Trophoblast cell (in vitro differentiated cells and primary cell): ENCODE results near the gene TMEM25.

Source experiments
- DNase-seq, 2 donors: peaks; one replicate each; pipeline ENCODE4 v3.0.0-alpha.2; 2016
- H2AFZ ChIP-seq: 2 replicates; pipeline ENCODE4 v1.6.1; 2013; ENCODE audit warnings: low read length, moderate library complexity, mild to moderate bottlenecking; ENCODE audit not compliant: insufficient read depth, poor library complexity
- H2AK5ac ChIP-seq: 2 replicates; pipeline ENCODE4 v1.6.1; 2013; ENCODE audit warnings: mild to moderate bottlenecking, low read length
- H2BK120ac ChIP-seq: 2 replicates; pipeline ENCODE4 v1.6.1; 2013; ENCODE audit warnings: low read length, mild to moderate bottlenecking, moderate library complexity; ENCODE audit not compliant: insufficient read depth, poor library complexity
- H2BK12ac ChIP-seq: 2 replicates; pipeline ENCODE4 v1.6.1; 2013; ENCODE audit warnings: mild to moderate bottlenecking, low read length, moderate library complexity
- H2BK5ac ChIP-seq: 2 replicates; pipeline ENCODE4 v1.6.1; 2013; ENCODE audit warnings: low read length, low read depth, moderate library complexity, mild to moderate bottlenecking; ENCODE audit not compliant: poor library complexity
- H3K14ac ChIP-seq: 2 replicates; pipeline ENCODE4 v1.6.1; 2013; ENCODE audit warnings: mild to moderate bottlenecking, low read length
- H3K18ac ChIP-seq: 2 replicates; pipeline ENCODE4 v1.6.1; 2013; ENCODE audit warnings: mild to moderate bottlenecking, low read length
- H3K23ac ChIP-seq: 2 replicates; pipeline ENCODE4 v1.6.1; 2013; ENCODE audit warnings: low read length
- H3K27ac ChIP-seq: 2 replicates; pipeline ENCODE4 v1.5.1; 2013; ENCODE audit warnings: low read depth, mild to moderate bottlenecking, inconsistent platforms, low read length, moderate library complexity
- H3K27me3 ChIP-seq: 2 replicates; pipeline ENCODE4 v1.6.1; 2013; ENCODE audit warnings: inconsistent platforms, mild to moderate bottlenecking, low read length, moderate library complexity; ENCODE audit not compliant: insufficient read depth
- H3K36me3 ChIP-seq, 2 experiments: 1 replicate in 1 of 2; 2 replicates in 1 of 2; pipeline ENCODE4 v1.6.1; 2013; ENCODE audit warnings: low read length in 2 of 2, mild to moderate bottlenecking in 2 of 2, moderate library complexity in 1 of 2; ENCODE audit not compliant: insufficient read depth in 2 of 2, control insufficient read depth in 1 of 2
- H3K4ac ChIP-seq: 2 replicates; pipeline ENCODE4 v1.6.1; 2013; ENCODE audit warnings: low read depth, mild to moderate bottlenecking, low read length, moderate library complexity
- H3K4me1 ChIP-seq, 2 experiments: 1 replicate in 1 of 2; 2 replicates in 1 of 2; pipeline ENCODE4 v1.6.1; 2013; ENCODE audit warnings: low read length in 2 of 2, mild to moderate bottlenecking in 2 of 2, moderate library complexity in 1 of 2; ENCODE audit not compliant: insufficient read depth in 2 of 2, control insufficient read depth in 1 of 2
- H3K4me2 ChIP-seq: 2 replicates; pipeline ENCODE4 v1.6.1; 2013; ENCODE audit warnings: inconsistent platforms, mild to moderate bottlenecking, low read length, moderate library complexity
- H3K4me3 ChIP-seq: 2 replicates; pipeline ENCODE4 v1.5.1; 2013; ENCODE audit warnings: mild to moderate bottlenecking, low read depth, low read length, inconsistent platforms
- H3K79me1 ChIP-seq: one replicate; pipeline ENCODE4 v1.6.1; 2013; ENCODE audit warnings: low read length
- H3K79me2 ChIP-seq: 2 replicates; pipeline ENCODE4 v1.6.1; 2013; ENCODE audit warnings: low read length, mild to moderate bottlenecking; ENCODE audit not compliant: control insufficient read depth, insufficient read depth, poor library complexity
- H3K9ac ChIP-seq: 2 replicates; pipeline ENCODE4 v1.6.1; 2013; ENCODE audit warnings: mild to moderate bottlenecking, low read length
- H3K9me3 ChIP-seq: 2 replicates; pipeline ENCODE4 v1.6.1; 2013; ENCODE audit warnings: low read depth, mild to moderate bottlenecking, control low read depth, inconsistent platforms, low read length; ENCODE audit not compliant: insufficient read depth
- H4K12ac ChIP-seq: 2 replicates; pipeline ENCODE4 v1.6.1; 2013; ENCODE audit warnings: low read depth, mild to moderate bottlenecking, low read length, moderate library complexity
- H4K8ac ChIP-seq: 2 replicates; pipeline ENCODE4 v1.6.1; 2013; ENCODE audit warnings: low read depth, mild to moderate bottlenecking, low read length, moderate library complexity
- H4K91ac ChIP-seq: one replicate; pipeline ENCODE4 v1.6.1; 2013; ENCODE audit warnings: low read depth, mild to moderate bottlenecking, low read length, moderate library complexity
- WGBS: extraction: QIAGEN DNeasy Blood & Tissue Kit; methylation state at CpG from one replicate; pipeline ENCODE4 v1.1.7; 2013; ENCODE audit warnings: missing lambda C conversion rate; ENCODE audit not compliant: insufficient read length, insufficient coverage; ENCODE audit errors: extremely low coverage; 5-methylcytosine and 5-hydroxymethylcytosine counted together

The TMEM25 gene

GRCh38 chr11:118535261-118535660 is 4.3 kb downstream of the TMEM25 start:
- H3K4me2 ChIP-seq: no peak overlapping the region
- no peak overlapping the region for H3K14ac ChIP-seq
- no peak overlapping the region for H2BK12ac ChIP-seq
- H3K79me2 ChIP-seq: peaks cover 9% of the 10 kb centered on the region
- H3K4me3 ChIP-seq: no peak overlapping the region
- no peak overlapping the region for H3K18ac ChIP-seq
- no peak overlapping the region for H3K4ac ChIP-seq
- H3K9me3 ChIP-seq: no peaks in the 10 kb centered on the region
- no peak overlapping the region for H4K91ac ChIP-seq
- no peak overlapping the region for H3K9ac ChIP-seq
- no peak overlapping the region for H2BK120ac ChIP-seq
- no peak overlapping the region for H2AFZ ChIP-seq
- H3K4me1 ChIP-seq: peaks cover 5 to 10% of the 10 kb centered on the region in 2 experiments
- no peak overlapping the region for H2BK5ac ChIP-seq
- DNase-seq: no peak
- no peak overlapping the region for H4K12ac ChIP-seq
- H3K27me3 ChIP-seq: no peaks in the 10 kb centered on the region
- H3K36me3 ChIP-seq: peaks cover 14 to 19% of the 10 kb centered on the region in 2 experiments
- no CpG with 5 or more reads among the region's 9 CpGs for WGBS
- peak overlapping the region; percentile 13 for H3K23ac ChIP-seq
- no peak overlapping the region for H4K8ac ChIP-seq
- no peak overlapping the region for H2AK5ac ChIP-seq
- H3K79me1 ChIP-seq: peaks cover 14% of the 10 kb centered on the region
- H3K27ac ChIP-seq: no peak overlapping the region

GRCh38 chr11:118536726-118537125 is 5.7 kb downstream of the TMEM25 start:
- Histone ChIP-seq H3K9ac (no peak overlapping the region), H4K91ac (no peak overlapping the region), H3K36me3 (peaks cover 16 to 19% of the 10 kb centered on the region in 2 experiments), H2BK12ac (no peak overlapping the region), H2BK5ac (no peak overlapping the region), H3K79me2 (no peaks in the 10 kb centered on the region), H2AFZ (no peak overlapping the region), H3K23ac (no peak overlapping the region), H3K27me3 (no peaks in the 10 kb centered on the region), H3K4me1 (peaks cover 4 to 6% of the 10 kb centered on the region in 2 experiments), H4K8ac (no peak overlapping the region), H2BK120ac (no peak overlapping the region), H3K4me2 (no peak overlapping the region), H3K9me3 (no peaks in the 10 kb centered on the region), H4K12ac (no peak overlapping the region), H2AK5ac (no peak overlapping the region), H3K14ac (no peak overlapping the region), H3K4me3 (no peak overlapping the region), H3K79me1 (peaks cover 3% of the 10 kb centered on the region), H3K4ac (no peak overlapping the region), H3K18ac (no peak overlapping the region), H3K27ac (no peak overlapping the region)
- peak; percentile 11 to 31 for DNase-seq
- no CpG with 5 or more reads among the region's 5 CpGs for WGBS

- H3K4ac ChIP-seq: no peak overlapping the region
- no peak overlapping the region for H3K18ac ChIP-seq
- no peaks in the 10 kb centered on the region for H3K79me2 ChIP-seq
- no peak overlapping the region for H3K14ac ChIP-seq
- no peak overlapping the region for H3K4me2 ChIP-seq
- WGBS: no CpG with 5 or more reads among the region's 6 CpGs
- H2BK5ac ChIP-seq: no peak overlapping the region
- no peak overlapping the region for H4K8ac ChIP-seq
- no peak overlapping the region for H3K23ac ChIP-seq
- H4K12ac ChIP-seq: no peak overlapping the region
- peaks cover 18 to 24% of the 10 kb centered on the region in 2 experiments for H3K36me3 ChIP-seq
- H2AK5ac ChIP-seq: no peak overlapping the region
- H3K9me3 ChIP-seq: no peaks in the 10 kb centered on the region
- no peaks in the 10 kb centered on the region for H3K79me1 ChIP-seq
- H3K4me1 ChIP-seq: no peaks in the 10 kb centered on the region
- DNase-seq: no peak
- no peak overlapping the region for H2BK120ac ChIP-seq
- no peak overlapping the region for H4K91ac ChIP-seq
- no peak overlapping the region for H2AFZ ChIP-seq
- H2BK12ac ChIP-seq: no peak overlapping the region
- no peaks in the 10 kb centered on the region for H3K27me3 ChIP-seq
- no peak overlapping the region for H3K27ac ChIP-seq
- H3K4me3 ChIP-seq: no peak overlapping the region
- H3K9ac ChIP-seq: no peak overlapping the region
Measured at GRCh38 chr11:118537409-118537980, 6.5 kb downstream of the TMEM25 start.

- H3K79me1 ChIP-seq: no peaks in the 10 kb centered on the region
- no peak overlapping the region for H4K12ac ChIP-seq
- peak; percentile 61 to 79 for DNase-seq
- peaks cover 6 to 8% of the 10 kb centered on the region in 2 experiments for H3K36me3 ChIP-seq
- no peak overlapping the region for H3K9ac ChIP-seq
- H2BK12ac ChIP-seq: no peak overlapping the region
- no peak overlapping the region for H3K4me3 ChIP-seq
- no peak overlapping the region for H4K8ac ChIP-seq
- H2AK5ac ChIP-seq: no peak overlapping the region
- H3K23ac ChIP-seq: no peak overlapping the region
- no peak overlapping the region for H3K18ac ChIP-seq
- H3K27me3 ChIP-seq: no peaks in the 10 kb centered on the region
- no peaks in the 10 kb centered on the region for H3K9me3 ChIP-seq
- no peak overlapping the region for H2BK120ac ChIP-seq
- peaks cover 2 to 3% of the 10 kb centered on the region in 2 experiments for H3K4me1 ChIP-seq
- no peak overlapping the region for H3K4me2 ChIP-seq
- H3K14ac ChIP-seq: no peak overlapping the region
- WGBS: no CpG with 5 or more reads among the region's 8 CpGs
- no peak overlapping the region for H3K27ac ChIP-seq
- H4K91ac ChIP-seq: no peak overlapping the region
- H2AFZ ChIP-seq: no peak overlapping the region
- no peaks in the 10 kb centered on the region for H3K79me2 ChIP-seq
- H3K4ac ChIP-seq: no peak overlapping the region
- no peak overlapping the region for H2BK5ac ChIP-seq
Measured at GRCh38 chr11:118544010-118544646, 13.1 kb downstream of the TMEM25 start.
